Thoracic aorta (tissue), 2 donors: ENCODE results near the gene ATXN7L1. TPM values are rescaled to one million over a fixed set of nuclear protein-coding genes. Genes with fewer than 3 reads are reported as not detected.

Experiments used
- ATAC-seq: fragments of 150-250 bp; one replicate; pipeline ENCODE4 v1.8.0; 2017; ENCODE audit warnings: low read depth; ENCODE audit not compliant: insufficient number of reproducible peaks, low FRiP score
- DNase-seq: peaks from one replicate; pipeline ENCODE4 v3.0.0-alpha.2; 2020; ENCODE audit warnings: low spot score
- H3K27ac ChIP-seq, 2 donors: fragments of 200-600 bp; sonication (generic); 1 replicate in 1 of 2; 2 replicates in 1 of 2; pipeline ENCODE4 v1.5.1; 2016; ENCODE audit warnings: mild to moderate bottlenecking in 2 of 2, moderate library complexity in 2 of 2
- H3K27me3 ChIP-seq: fragments of 200-600 bp; sonication (generic); replicated peaks from 2 replicates; pipeline ENCODE4 v1.6.0; 2016; ENCODE audit warnings: mild to moderate bottlenecking; ENCODE audit not compliant: insufficient read depth
- H3K36me3 ChIP-seq: fragments of 200-600 bp; sonication (generic); one replicate; pipeline ENCODE4 v1.5.1; 2016
- H3K4me1 ChIP-seq, 2 donors: fragments of 200-600 bp; sonication (generic); 1 replicate in 1 of 2; 2 replicates in 1 of 2; pipeline versions ENCODE4 v1.5.1 to v1.6.0; 2016; ENCODE audit warnings: low read depth in 2 of 2, mild to moderate bottlenecking in 1 of 2; ENCODE audit not compliant: control insufficient read depth in 1 of 2
- H3K4me3 ChIP-seq: fragments of 200-600 bp; sonication (generic); 2 replicates; pipeline ENCODE4 v1.5.1; 2016; ENCODE audit warnings: mild to moderate bottlenecking
- H3K9me3 ChIP-seq: fragments of 200-600 bp; sonication (generic); 2 replicates; pipeline ENCODE4 v1.5.1; 2016
- CTCF ChIP-seq: fragments of 200-600 bp; sonication (generic); IDR thresholded peaks from one replicate; pipeline ENCODE4 v1.5.1; 2019; ENCODE audit warnings: antibody characterized with exemption
- total RNA-seq, 2 donors: library from RNA; depleted of rRNA; stranded (reverse); fragments of >200 nt; gene quantifications; one replicate each; pipeline versions ENCODE4 v1.1.0 to v1.2.3, GENCODE V29; 2016

Gene ATXN7L1
- total RNA-seq, 2 donors from 2014 or later = 11.6 to 13.4 TPM

- Histone ChIP-seq H3K4me1 (no peaks in the 10 kb centered on the region), H3K36me3 (peaks cover 14% of the 10 kb centered on the region), H3K27ac (no peak overlapping the region), H3K4me3 (no peak overlapping the region), H3K9me3 (no peaks in the 10 kb centered on the region), H3K27me3 (no peaks in the 10 kb centered on the region)
- ATAC-seq (no peak), DNase-seq (no peak)
- TF ChIP-seq CTCF = no peak
Measured at GRCh38 chr7:105642264-105642663, 234.1 kb downstream of the ATXN7L1 start.

GRCh38 chr7:105640956-105641810 lies 235.2 kb downstream of the ATXN7L1 start:
- DNase-seq = no peak
- peaks cover 19% of the 10 kb centered on the region for H3K36me3 ChIP-seq
- H3K9me3 ChIP-seq = no peaks in the 10 kb centered on the region
- no peaks in the 10 kb centered on the region for H3K4me1 ChIP-seq
- no peak overlapping the region for H3K27ac ChIP-seq
- TF ChIP-seq CTCF = no peak
- no peak overlapping the region for H3K4me3 ChIP-seq
- no peak for ATAC-seq
- H3K27me3 ChIP-seq = no peaks in the 10 kb centered on the region

- H3K27ac ChIP-seq = no peak overlapping the region
- no peak overlapping the region for H3K4me3 ChIP-seq
- no peak for TF ChIP-seq CTCF
- H3K36me3 ChIP-seq = peaks cover 19% of the 10 kb centered on the region
- ATAC-seq (no peak), DNase-seq (no peak)
- H3K9me3 ChIP-seq = no peaks in the 10 kb centered on the region
- H3K27me3 ChIP-seq = no peaks in the 10 kb centered on the region
- no peaks in the 10 kb centered on the region for H3K4me1 ChIP-seq
Measured at GRCh38 chr7:105639667-105640493, 236.5 kb downstream of the ATXN7L1 start.

- H3K27ac ChIP-seq = no peak overlapping the region
- peaks cover 19% of the 10 kb centered on the region for H3K36me3 ChIP-seq
Measured at GRCh38 chr7:105638902-105639495, 237.4 kb downstream of the ATXN7L1 start.

More at GRCh38 chr7:105638902-105639495, 237.4 kb downstream of the ATXN7L1 start:
- ATAC-seq (no peak), DNase-seq (no peak)
- Histone ChIP-seq H3K4me3 (no peak overlapping the region), H3K9me3 (no peaks in the 10 kb centered on the region), H3K4me1 (no peaks in the 10 kb centered on the region), H3K27me3 (no peaks in the 10 kb centered on the region)
- no peak for TF ChIP-seq CTCF
